Upper lobe of left lung (tissue), 4 donors: Measurements from ENCODE around the gene ANKS1B.

ENCODE experiments used
- CTCF ChIP-seq, 6 experiments: fragments of 450-650 bp in 4 of 6; fragments of 200-600 bp in 2 of 6; sonication (generic) in 2 of 6; IDR thresholded peaks; one replicate each; pipeline ENCODE4 v1.5.1; 2016 to 2019; ENCODE audit warnings: antibody characterized with exemption in 6 of 6
- EP300 ChIP-seq, 4 donors: sonication (generic); formaldehyde crosslinking; IDR thresholded peaks; one replicate each; pipeline ENCODE4 v1.5.1; 2017; ENCODE audit warnings: antibody characterized with exemption in 4 of 4, control low read depth in 2 of 4
- POLR2A ChIP-seq, 4 donors: fragments of 450-650 bp; IDR thresholded peaks; one replicate each; pipeline ENCODE4 v1.5.1; 2016 to 2017; ENCODE audit warnings: antibody characterized with exemption in 4 of 4, mild to moderate bottlenecking in 2 of 4

GRCh38 chr12:98780261-98780660 lies 1204.5 kb downstream of the ANKS1B start:
- no peak for TF ChIP-seq CTCF (IDR thresholded peaks at IDR 0.05)
- TF ChIP-seq POLR2A (IDR thresholded peaks at IDR 0.05) = no peak
- no peak for TF ChIP-seq EP300 (IDR thresholded peaks at IDR 0.05)
